MM.1S (cell line): ENCODE data around the gene RAB9B.
"Not testable (repeated sequence)": the region's sequence is repeated elsewhere in the genome, so short reads cannot be mapped to it uniquely, and the experiment has no call there.

Experiments used
- DNase-seq: peaks from one replicate; pipeline ENCODE4 v3.0.0-alpha.2; 2015
- H2AFZ ChIP-seq: fragments of 300-600 bp; sonication (generic); 2 replicates; pipeline ENCODE4 v1.6.0; 2016; ENCODE audit warnings: antibody characterized with exemption, low read length
- H3F3A ChIP-seq: fragments of 300-600 bp; sonication (generic); 2 replicates; pipeline ENCODE4 v1.6.1; 2016; ENCODE audit warnings: mild to moderate bottlenecking, antibody characterized with exemption, low read length, moderate library complexity, mixed read lengths; ENCODE audit not compliant: insufficient read depth
- H3K27ac ChIP-seq: fragments of 300-600 bp; sonication (generic); 2 replicates; pipeline ENCODE4 v1.5.1; 2016; ENCODE audit warnings: mild to moderate bottlenecking, low read length
- H3K27me3 ChIP-seq: fragments of 300-600 bp; sonication (generic); replicated peaks from 2 replicates; pipeline ENCODE4 v1.6.0; 2016; ENCODE audit warnings: low read length; ENCODE audit not compliant: insufficient read depth
- H3K36me3 ChIP-seq: fragments of 300-600 bp; sonication (generic); replicated peaks from 2 replicates; pipeline ENCODE4 v1.6.1; 2016; ENCODE audit warnings: mild to moderate bottlenecking, low read length, mixed read lengths; ENCODE audit not compliant: insufficient read depth
- H3K4me1 ChIP-seq: fragments of 300-600 bp; sonication (generic); 2 replicates; pipeline ENCODE4 v1.6.1; 2016; ENCODE audit warnings: low read length, mixed read lengths
- H3K4me2 ChIP-seq: fragments of 300-600 bp; sonication (generic); 2 replicates; pipeline ENCODE4 v1.6.0; 2016; ENCODE audit warnings: low read depth, low read length
- H3K4me3 ChIP-seq: fragments of 300-600 bp; sonication (generic); 2 replicates; pipeline ENCODE4 v1.5.1; 2016; ENCODE audit warnings: low read length, mixed read lengths
- H3K79me2 ChIP-seq: fragments of 300-600 bp; sonication (generic); 2 replicates; pipeline ENCODE4 v1.6.1; 2016; ENCODE audit warnings: mixed run types, low read length, mixed read lengths
- H3K9ac ChIP-seq: fragments of 300-600 bp; sonication (generic); 2 replicates; pipeline ENCODE4 v1.6.1; 2016; ENCODE audit warnings: low read length, mixed read lengths
- H3K9me2 ChIP-seq: fragments of 300-600 bp; sonication (generic); replicated peaks from 2 replicates; pipeline ENCODE4 v1.6.1; 2016; ENCODE audit warnings: mild to moderate bottlenecking, low read length, mixed read lengths; ENCODE audit not compliant: insufficient read depth
- H3K9me3 ChIP-seq: fragments of 300-600 bp; sonication (generic); replicated peaks from 2 replicates; pipeline ENCODE4 v1.6.1; 2016; ENCODE audit warnings: mild to moderate bottlenecking, low read length, mixed read lengths; ENCODE audit not compliant: insufficient read depth
- H4K20me1 ChIP-seq: fragments of 300-600 bp; sonication (generic); 2 replicates; pipeline ENCODE4 v1.6.1; 2016; ENCODE audit warnings: mild to moderate bottlenecking, low read length, moderate library complexity, mixed read lengths; ENCODE audit not compliant: insufficient read depth
- EZH2 ChIP-seq: fragments of 300-600 bp; sonication (generic); optimal IDR thresholded peaks from 2 replicates; pipeline ENCODE3; 2017; ENCODE audit warnings: low read depth, mild to moderate bottlenecking, antibody characterized with exemption, low read length, mixed read lengths
- EZH2phosphoT487 ChIP-seq: fragments of 300-600 bp; sonication (generic); IDR thresholded peaks from 2 replicates; pipeline ENCODE4 v1.6.1; 2018; ENCODE audit warnings: antibody characterized with exemption, low read length
- TF ChIP-seq, protein P1 (sequence below): fragments of 300-600 bp; sonication (generic); IDR thresholded peaks from 2 replicates; pipeline ENCODE4 v1.5.1; 2016; ENCODE audit warnings: antibody characterized with exemption, low read length, mixed read lengths

The RAB9B gene

DNA sequence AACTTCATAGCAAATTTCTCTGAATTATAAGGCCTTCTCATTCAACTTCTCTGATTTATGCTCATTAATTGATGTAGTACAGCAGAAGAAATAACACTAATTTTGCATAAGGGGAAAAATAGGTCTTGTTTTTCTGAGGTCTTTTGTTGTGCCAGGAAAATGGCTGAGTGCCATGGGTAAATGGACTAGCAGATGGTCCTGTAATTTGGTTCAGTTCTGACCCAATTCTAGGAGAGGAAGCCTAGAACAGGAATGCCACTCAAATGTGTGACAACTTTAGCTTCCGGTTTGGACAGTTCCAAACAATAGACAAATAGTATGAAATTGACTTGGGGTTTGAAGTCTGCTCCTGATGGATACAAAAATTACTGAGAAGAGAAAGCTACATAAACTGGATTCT, 6.2 kb downstream of the RAB9B start:
- Histone ChIP-seq H3K9ac (no peak overlapping the region), H3K4me2 (no peak overlapping the region), H3K27ac (no peak overlapping the region), H3K4me1 (no peaks in the 10 kb centered on the region), H3K36me3 (no peaks in the 10 kb centered on the region), H2AFZ (no peak overlapping the region), H4K20me1 (no peaks in the 10 kb centered on the region), H3K4me3 (no peak overlapping the region), H3K9me3 (no peaks in the 10 kb centered on the region), H3K9me2 (no peaks in the 10 kb centered on the region), H3K27me3 (no peaks in the 10 kb centered on the region), H3K79me2 (no peaks in the 10 kb centered on the region), H3F3A (no peaks in the 10 kb centered on the region)
- DNase-seq, result no peak
- TF ChIP-seq, protein P1, sequence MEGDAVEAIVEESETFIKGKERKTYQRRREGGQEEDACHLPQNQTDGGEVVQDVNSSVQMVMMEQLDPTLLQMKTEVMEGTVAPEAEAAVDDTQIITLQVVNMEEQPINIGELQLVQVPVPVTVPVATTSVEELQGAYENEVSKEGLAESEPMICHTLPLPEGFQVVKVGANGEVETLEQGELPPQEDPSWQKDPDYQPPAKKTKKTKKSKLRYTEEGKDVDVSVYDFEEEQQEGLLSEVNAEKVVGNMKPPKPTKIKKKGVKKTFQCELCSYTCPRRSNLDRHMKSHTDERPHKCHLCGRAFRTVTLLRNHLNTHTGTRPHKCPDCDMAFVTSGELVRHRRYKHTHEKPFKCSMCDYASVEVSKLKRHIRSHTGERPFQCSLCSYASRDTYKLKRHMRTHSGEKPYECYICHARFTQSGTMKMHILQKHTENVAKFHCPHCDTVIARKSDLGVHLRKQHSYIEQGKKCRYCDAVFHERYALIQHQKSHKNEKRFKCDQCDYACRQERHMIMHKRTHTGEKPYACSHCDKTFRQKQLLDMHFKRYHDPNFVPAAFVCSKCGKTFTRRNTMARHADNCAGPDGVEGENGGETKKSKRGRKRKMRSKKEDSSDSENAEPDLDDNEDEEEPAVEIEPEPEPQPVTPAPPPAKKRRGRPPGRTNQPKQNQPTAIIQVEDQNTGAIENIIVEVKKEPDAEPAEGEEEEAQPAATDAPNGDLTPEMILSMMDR, result no peak
- TF ChIP-seq EZH2phosphoT487 (no peak), EZH2 (no peak)

- H3K9me2 ChIP-seq, result no peaks in the 10 kb centered on the region
- no peak overlapping the region for H3K27ac ChIP-seq
- H3K79me2 ChIP-seq, result no peaks in the 10 kb centered on the region
- H3K9ac ChIP-seq, result no peak overlapping the region
- no peaks in the 10 kb centered on the region for H3F3A ChIP-seq
- H2AFZ ChIP-seq, result no peak overlapping the region
- no peak for DNase-seq
- no peak overlapping the region for H3K4me2 ChIP-seq
- no peaks in the 10 kb centered on the region for H3K27me3 ChIP-seq
- H3K4me1 ChIP-seq, result no peaks in the 10 kb centered on the region
- no peaks in the 10 kb centered on the region for H4K20me1 ChIP-seq
- no peaks in the 10 kb centered on the region for H3K9me3 ChIP-seq
- no peak for TF ChIP-seq EZH2
- TF ChIP-seq, protein P1, result no peak
- TF ChIP-seq EZH2phosphoT487, result no peak
- no peaks in the 10 kb centered on the region for H3K36me3 ChIP-seq
- H3K4me3 ChIP-seq, result no peak overlapping the region
Observed at GRCh38 chrX:103823591-103823990, 8.5 kb downstream of the RAB9B start.

GRCh38 chrX:103820802-103821201, 11.3 kb downstream of the RAB9B start:
- not testable (repeated sequence) for H3K9me3 ChIP-seq, DNase-seq, H3K36me3 ChIP-seq

DNA sequence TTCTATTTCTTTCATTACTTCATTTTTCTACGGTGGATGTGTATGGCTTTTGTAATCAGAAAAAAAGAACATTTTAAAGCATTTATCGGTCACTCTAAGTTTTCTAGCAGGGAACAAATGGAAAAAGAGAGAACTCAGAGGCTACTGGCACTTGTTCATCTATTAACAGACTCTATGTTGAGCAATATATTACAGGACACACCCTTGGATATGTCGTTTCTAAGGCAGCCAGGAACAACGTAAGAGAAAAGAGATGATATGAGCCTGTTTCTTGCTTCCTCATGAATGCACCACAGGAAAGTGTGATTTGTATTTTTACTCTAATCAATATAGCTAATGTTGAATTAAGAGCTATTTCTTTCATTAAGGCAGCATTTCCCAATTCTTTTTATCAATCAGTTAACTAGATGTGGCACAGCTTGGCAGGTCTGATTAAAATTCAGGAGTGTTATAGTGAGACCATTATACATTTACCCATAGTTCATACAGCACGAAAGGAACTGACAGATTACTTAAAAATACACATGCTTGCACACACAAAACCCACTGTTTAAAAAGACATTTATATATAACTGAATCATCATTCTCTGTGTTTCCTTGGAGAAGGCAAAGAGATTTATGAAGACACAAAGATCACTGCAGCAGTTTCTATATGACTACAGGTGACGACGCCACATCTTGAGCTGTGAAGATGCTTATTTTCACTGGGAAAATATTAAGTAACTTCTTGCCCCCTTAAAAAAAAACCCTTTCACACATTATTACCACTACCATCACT, 13.0 kb downstream of the RAB9B start:
- Histone ChIP-seq H3K9me2 (no peaks in the 10 kb centered on the region), H3K27ac (no peak overlapping the region), H3K79me2 (no peaks in the 10 kb centered on the region), H3K36me3 (no peaks in the 10 kb centered on the region), H3K9ac (no peak overlapping the region), H3F3A (no peaks in the 10 kb centered on the region), H3K4me3 (no peak overlapping the region), H3K4me1 (no peaks in the 10 kb centered on the region), H3K4me2 (no peak overlapping the region), H4K20me1 (no peaks in the 10 kb centered on the region), H3K27me3 (no peaks in the 10 kb centered on the region), H2AFZ (no peak overlapping the region), H3K9me3 (no peaks in the 10 kb centered on the region)
- no peak for DNase-seq
- TF ChIP-seq EZH2phosphoT487 (no peak), EZH2 (no peak)
- TF ChIP-seq, protein P1, result no peak

More at GRCh38 chrX:103820802-103821201, 11.3 kb downstream of the RAB9B start:
- H2AFZ ChIP-seq, H3F3A ChIP-seq, H3K27ac ChIP-seq, H3K4me3 ChIP-seq, H3K9me2 ChIP-seq, H3K4me2 ChIP-seq, H4K20me1 ChIP-seq, H3K79me2 ChIP-seq, H3K4me1 ChIP-seq, H3K9ac ChIP-seq, H3K27me3 ChIP-seq: not testable (repeated sequence)
